Adrenal gland (tissue), 12 donors: ENCODE results near the gene RPS5. TPM values are rescaled to one million over a fixed set of nuclear protein-coding genes. Genes with fewer than 3 reads are reported as not detected.
A peak's percentile ranks its signal among the peaks of the same experiment; 100 is the strongest.

ENCODE experiments used
- DNase-seq, 7 donors: peaks; one replicate each; pipeline ENCODE4 v3.0.0-alpha.2; 2019 to 2020
- H3K27ac ChIP-seq, 5 donors: fragments of 200-600 bp; sonication (generic) in 4 of 5; 1 replicate in 3 of 5; 2 replicates in 2 of 5; pipeline versions ENCODE4 v1.5.1 to v1.8.0; 2016 to 2020; ENCODE audit warnings: mild to moderate bottlenecking in 1 of 5
- H3K27me3 ChIP-seq: fragments of 200-600 bp; 2 replicates; pipeline ENCODE4 v1.8.0; 2021
- H3K36me3 ChIP-seq, 2 donors: fragments of 200-600 bp; replicated peaks in 1 of 2; 1 replicate in 1 of 2; 2 replicates in 1 of 2; pipeline versions ENCODE4 v1.5.1 to v1.8.0; 2018 to 2022
- H3K4me1 ChIP-seq, 2 donors: fragments of 200-600 bp; replicated peaks in 1 of 2; 1 replicate in 1 of 2; 2 replicates in 1 of 2; pipeline versions ENCODE4 v1.5.1 to v1.8.0; 2018 to 2021
- H3K4me3 ChIP-seq, 4 donors: fragments of 200-600 bp; sonication (generic) in 3 of 4; one replicate each; pipeline ENCODE4 v1.5.1; 2016 to 2018
- H3K9me3 ChIP-seq, 3 donors: fragments of 200-600 bp; sonication (generic) in 1 of 3; replicated peaks in 1 of 3; 1 replicate in 2 of 3; 2 replicates in 1 of 3; pipeline versions ENCODE4 v1.5.1 to v1.8.0; 2016 to 2021
- POLR2A ChIP-seq, 2 donors: fragments of 450-650 bp; IDR thresholded peaks; one replicate each; pipeline ENCODE4 v1.6.1; 2017; ENCODE audit warnings: antibody characterized with exemption in 2 of 2, mild to moderate bottlenecking in 2 of 2, moderate library complexity in 1 of 2
- WGBS, 4 donors: extraction: QIAGEN DNeasy Blood & Tissue Kit in 2 of 4; methylation state at CpG; one replicate each; pipeline versions ENCODE4 v1.1.5 to v1.1.7; 2013 to 2017; 5-methylcytosine and 5-hydroxymethylcytosine counted together
- intact Hi-C, 2 donors: fragments of 100-400 bp; cut with DNase I; formaldehyde crosslinking; loops; one replicate each; pipeline versions ENCODE4 v1.14.1 to v1.15.0; 2022 to 2023
- polyA plus RNA-seq, 3 donors: library from polyadenylated mRNA; stranded (reverse); fragments of 200-250 nt in 2 of 3; fragments of 350-450 nt in 1 of 3; fragmentation: Illumina TruSeq in 1 of 3; extraction: RNeasy Lipid Tissue Mini Kit (QIAGEN cat#74804) in 1 of 3; gene quantifications; one replicate each; pipeline ENCODE4 v1.2.3, GENCODE V29; 2013 to 2014
- total RNA-seq, 9 donors: library from RNA; depleted of rRNA in 4 of 9; stranded (reverse); fragments of >200 nt in 4 of 9; fragments of 120-200 nt in 1 of 9; fragmentation: NEBNext Ultra II Directional in 1 of 9; extraction: Animal tissue kit (Norgen Biotek cat#: 25700) in 1 of 9; gene quantifications; one replicate each; pipeline versions ENCODE4 v1.1.0 to v1.2.4, GENCODE V29; 2013 to 2023
- TF ChIP-seq, protein P1 (sequence below), 6 experiments: fragments of 450-650 bp in 4 of 6; fragments of 200-600 bp in 2 of 6; sonication (generic) in 1 of 6; IDR thresholded peaks; 1 replicate in 5 of 6; 2 replicates in 1 of 6; pipeline versions ENCODE4 v1.5.1 to v1.8.0; 2016 to 2021; ENCODE audit warnings: antibody characterized with exemption in 6 of 6, mild to moderate bottlenecking in 2 of 6, moderate library complexity in 1 of 6
- donor health status: healthy with polysubstance abuse.
- donor health status: Bipolar disorder and iron deficiency.
- donor health status: DM: yes; HTN: yes; CAD: no.
- donor health status: DM: no; HTN: no; CAD: no.
- donor health status: DM: no; HTN: no; CAD: no.
- donor health status: DM: yes; HTN: yes; CAD: no.

The RPS5 gene
- total and polyA plus RNA-seq, 12 donors, result 555 to 1,999 (median 1,094) TPM

DNA sequence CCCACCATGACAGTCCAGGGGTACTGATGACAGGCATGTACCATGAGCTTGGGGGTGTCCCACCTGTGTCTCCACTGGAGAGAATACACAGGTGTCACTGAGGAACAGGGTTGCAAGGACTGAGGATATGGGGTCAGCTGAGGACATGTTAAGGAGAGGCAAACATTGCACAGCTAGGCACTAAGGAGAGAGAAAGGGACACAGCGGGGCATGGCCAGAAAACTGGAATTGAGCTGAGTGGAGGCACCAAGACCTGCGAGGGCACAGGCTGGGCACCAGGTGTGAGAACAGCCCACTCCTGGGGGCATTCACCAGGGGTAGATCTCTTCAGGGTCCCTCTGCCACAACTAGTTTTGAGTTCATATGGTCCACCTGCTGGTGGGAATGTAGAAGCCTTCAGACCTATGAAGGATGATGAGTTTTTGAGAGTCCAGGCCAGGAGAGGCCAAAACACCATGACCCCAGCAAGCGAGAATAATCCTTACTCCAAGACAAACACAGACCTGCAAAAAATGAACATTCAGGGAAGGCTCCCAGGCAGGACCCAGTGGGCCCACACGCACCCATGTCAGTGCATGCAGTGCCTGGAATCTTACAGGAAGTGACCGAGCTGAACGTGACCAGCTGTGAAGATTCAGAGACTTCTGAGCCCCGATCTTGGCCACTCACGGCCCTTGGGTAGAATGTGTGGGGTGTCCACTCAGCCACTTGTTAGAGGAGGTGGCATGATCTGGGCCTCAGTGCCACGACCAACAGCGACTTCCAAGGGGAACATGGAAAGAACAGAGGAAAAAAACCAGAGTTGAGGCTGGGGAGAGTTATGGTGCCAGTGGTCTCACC lies 20.0 kb downstream of the RPS5 start:
- no peaks in the 10 kb centered on the region for H3K27me3 ChIP-seq
- H3K9me3 ChIP-seq, result no peaks in the 10 kb centered on the region
- DNase-seq, result no peak
- 75 to 78% (median 76%) methylated on average over 8 to 10 of the region's 10 CpGs for WGBS, 4 donors
- no peak for TF ChIP-seq POLR2A (IDR thresholded peaks at IDR 0.05)
- TF ChIP-seq, protein P1, sequence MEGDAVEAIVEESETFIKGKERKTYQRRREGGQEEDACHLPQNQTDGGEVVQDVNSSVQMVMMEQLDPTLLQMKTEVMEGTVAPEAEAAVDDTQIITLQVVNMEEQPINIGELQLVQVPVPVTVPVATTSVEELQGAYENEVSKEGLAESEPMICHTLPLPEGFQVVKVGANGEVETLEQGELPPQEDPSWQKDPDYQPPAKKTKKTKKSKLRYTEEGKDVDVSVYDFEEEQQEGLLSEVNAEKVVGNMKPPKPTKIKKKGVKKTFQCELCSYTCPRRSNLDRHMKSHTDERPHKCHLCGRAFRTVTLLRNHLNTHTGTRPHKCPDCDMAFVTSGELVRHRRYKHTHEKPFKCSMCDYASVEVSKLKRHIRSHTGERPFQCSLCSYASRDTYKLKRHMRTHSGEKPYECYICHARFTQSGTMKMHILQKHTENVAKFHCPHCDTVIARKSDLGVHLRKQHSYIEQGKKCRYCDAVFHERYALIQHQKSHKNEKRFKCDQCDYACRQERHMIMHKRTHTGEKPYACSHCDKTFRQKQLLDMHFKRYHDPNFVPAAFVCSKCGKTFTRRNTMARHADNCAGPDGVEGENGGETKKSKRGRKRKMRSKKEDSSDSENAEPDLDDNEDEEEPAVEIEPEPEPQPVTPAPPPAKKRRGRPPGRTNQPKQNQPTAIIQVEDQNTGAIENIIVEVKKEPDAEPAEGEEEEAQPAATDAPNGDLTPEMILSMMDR (IDR thresholded peaks at IDR 0.05), result peak in 2 of 6 experiments; percentile 12 to 17
- intact Hi-C loops, result no loop called here
- H3K4me3 ChIP-seq, result peak overlapping the region in 2 of 4 donors; percentile 75 to 90
- no peaks in the 10 kb centered on the region for H3K36me3 ChIP-seq
- peaks cover 5 to 22% of the 10 kb centered on the region in 2 donors for H3K4me1 ChIP-seq
- H3K27ac ChIP-seq, result peak overlapping the region in 3 of 5 donors; percentile 81 to 96 (median 87)

- H3K4me1 ChIP-seq, result peaks cover 3 to 19% of the 10 kb centered on the region in 2 donors
- H3K27me3 ChIP-seq, result no peaks in the 10 kb centered on the region
- WGBS, 4 donors, result 3 to 13% (median 12%) methylated on average over 6 to 22 of the region's 22 CpGs; no CpG with 5 or more reads in 1 of the 4 donors
- no peaks in the 10 kb centered on the region for H3K9me3 ChIP-seq
- H3K36me3 ChIP-seq, result no peaks in the 10 kb centered on the region
- H3K4me3 ChIP-seq, result peak overlapping the region; percentile 13 to 90 (median 82)
- intact Hi-C loops, result no loop called here
- peak in 6 of 7 donors; percentile 56 to 74 (median 61) for DNase-seq
- TF ChIP-seq, protein P1 (IDR thresholded peaks at IDR 0.05), result no peak
- TF ChIP-seq POLR2A (IDR thresholded peaks at IDR 0.05), result no peak
- peak overlapping the region; percentile 51 to 96 (median 87) for H3K27ac ChIP-seq
Observed at GRCh38 chr19:58407658-58408151, 20.6 kb downstream of the RPS5 start.

DNA sequence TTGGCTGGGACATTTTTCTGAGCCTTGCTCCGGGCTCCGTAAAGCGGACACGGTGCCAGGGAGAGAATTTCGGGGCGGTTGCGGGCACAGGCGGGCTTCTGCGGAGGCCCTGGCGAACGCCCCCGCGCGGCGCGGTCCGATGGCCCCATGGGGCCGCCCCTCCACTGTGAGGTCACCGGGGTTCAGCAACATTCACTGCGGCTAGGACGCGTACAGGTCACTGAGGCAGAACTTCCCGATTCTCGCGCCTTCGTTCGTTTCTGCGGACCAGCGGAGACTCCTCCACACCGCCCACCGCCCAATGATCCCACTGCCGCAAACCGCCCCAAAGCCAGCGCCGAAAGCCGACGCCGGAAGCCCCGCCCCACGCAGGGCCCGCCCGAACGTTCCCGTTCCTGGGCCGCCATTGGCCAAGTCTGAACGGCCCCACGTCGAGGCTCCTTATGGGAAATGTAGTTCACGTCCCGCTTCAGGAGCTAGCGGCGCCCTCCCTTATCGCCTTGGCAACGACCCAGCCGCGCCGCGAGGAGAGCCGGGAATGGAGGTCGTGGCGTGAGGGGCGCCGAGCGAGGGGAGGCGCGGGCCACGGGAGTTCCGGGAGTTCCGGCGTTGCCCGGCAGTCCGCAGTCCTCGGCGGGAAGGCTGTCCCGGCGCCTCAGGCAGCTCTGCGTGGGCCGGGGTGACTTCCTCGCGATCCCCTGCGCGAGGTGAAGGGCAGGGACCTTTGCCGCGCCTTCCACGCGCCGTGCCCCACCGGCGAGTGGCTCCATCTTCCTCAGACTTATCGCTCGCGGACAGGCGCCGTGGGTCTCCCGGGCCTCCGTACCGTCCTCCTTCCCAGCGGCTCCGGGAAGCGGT lies 21.3 kb downstream of the RPS5 start, which contains the start of gene ZNF584:
ZNF584 (plus strand) TSS at position 498 of the 858 bp plus-strand sequence. CDS start 499 bp downstream, outside the sequence.
- TF ChIP-seq, protein P1 (IDR thresholded peaks at IDR 0.05), result no peak
- TF ChIP-seq POLR2A (IDR thresholded peaks at IDR 0.05), result peak; percentile 84 to 89
- Histone ChIP-seq H3K27ac (peak within 1 kb of the TSS; percentile 51 to 96 (median 87)), H3K36me3 (no peaks in the 10 kb centered on the region), H3K27me3 (no peaks in the 10 kb centered on the region), H3K4me3 (peak within 1 kb of the TSS; percentile 75 to 90 (median 82)), H3K9me3 (no peaks in the 10 kb centered on the region), H3K4me1 (peaks cover 3 to 19% of the 10 kb centered on the region in 2 donors)
- intact Hi-C loops, result no loop called here
- peak; percentile 95 to 98 (median 96) for DNase-seq
- WGBS, 4 donors, result 0 to 1% (median 0%) methylated on average over 12 to 100 of the region's 100 CpGs
